ENCODE measurements around the gene PRKCA. TPM values are rescaled to one million over a fixed set of nuclear protein-coding genes. Genes with fewer than 3 reads are reported as not detected.

Gene PRKCA
- total RNA-seq, 2 experiments from 2014 or later = 75.1 to 78.5 TPM

DNA sequence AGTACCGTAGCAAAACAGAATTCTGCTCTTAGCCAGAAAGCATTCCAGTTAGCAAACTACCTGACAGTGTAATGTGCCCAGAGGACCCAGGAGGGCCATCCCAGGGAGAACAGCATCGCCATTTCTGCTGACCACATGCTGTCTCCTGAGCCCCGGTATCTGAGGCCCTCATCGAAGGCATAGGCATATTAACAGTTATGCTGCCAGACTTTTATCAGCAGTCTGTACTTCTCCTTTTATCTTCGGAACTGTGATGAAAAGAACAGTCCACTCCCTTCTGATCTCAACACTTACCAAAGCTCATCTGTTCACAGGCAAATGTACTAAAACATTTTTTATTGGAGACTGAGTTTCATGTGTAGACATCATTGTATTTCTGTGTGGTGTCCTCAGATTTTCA lies 236.4 kb downstream of the PRKCA start:
- DNase-seq = no peak
- Mint-ChIP-seq H3K27me3 (no peaks in the 10 kb centered on the region), H3K4me1 (ENCODE audit: low read depth) (peaks cover 75% of the 10 kb centered on the region), H3K27ac (no peak overlapping the region), H3K4me3 (no peak overlapping the region), H3K9me3 (no peaks in the 10 kb centered on the region), H3K36me3 (peaks cover 7% of the 10 kb centered on the region)
- ChIA-PET CTCF (interaction anchor here (0.6 to 1.7 kb wide), 4 partner anchors 9 to 73 kb away, joined by 3 to 5 read pairs (median 4); no protein-coding TSS in a partner anchor), POLR2A (no interaction called here)
- intact Hi-C loops (cut with micrococcal nuclease) = no loop called here

DNA sequence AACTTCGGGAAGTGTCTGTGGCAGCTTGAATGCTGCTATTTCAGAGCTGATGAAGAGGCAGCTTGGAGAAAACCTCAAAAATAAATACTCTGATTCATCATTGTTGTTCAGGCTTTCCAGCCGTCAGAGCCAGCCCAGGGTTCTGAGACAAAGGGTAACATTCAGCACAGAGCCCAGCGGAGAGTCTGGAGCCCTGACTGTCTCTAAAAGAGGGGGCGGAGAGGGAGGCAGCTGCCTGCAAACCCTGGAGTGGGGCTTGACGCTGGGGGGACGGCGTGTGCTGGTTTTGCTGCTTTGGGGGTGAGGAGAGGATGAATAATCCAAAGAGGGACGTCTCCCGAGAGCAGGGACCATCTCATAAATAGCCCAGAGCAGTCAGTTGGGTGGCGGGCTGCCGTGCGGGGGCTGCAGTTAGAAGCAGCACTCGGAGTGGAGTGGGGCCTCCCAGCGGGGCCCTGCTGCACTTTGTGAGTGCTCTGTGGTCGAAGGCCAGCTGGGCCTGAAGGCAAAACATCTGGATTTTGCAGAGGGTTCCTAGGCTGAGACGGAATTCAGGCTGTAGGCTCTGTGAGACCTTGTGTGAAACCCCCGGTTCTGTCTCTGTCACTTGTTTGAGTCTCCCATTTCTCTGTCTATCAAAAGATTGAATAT lies 237.8 kb downstream of the PRKCA start:
- no peak for DNase-seq
- intact Hi-C loops (cut with micrococcal nuclease) = loop anchor here (10.0 kb wide), 1 partner anchor 135 kb away; no protein-coding TSS in a partner anchor
- POLR2A ChIA-PET = no interaction called here
- Mint-ChIP-seq H3K36me3 (peaks cover 5% of the 10 kb centered on the region), H3K4me1 (ENCODE audit: low read depth) (peaks cover 68% of the 10 kb centered on the region), H3K27me3 (no peaks in the 10 kb centered on the region), H3K9me3 (peaks cover under 1% of the 10 kb centered on the region), H3K27ac (no peak overlapping the region), H3K4me3 (no peak overlapping the region)
- CTCF ChIA-PET = interaction anchor here (1.2 kb wide), 1 partner anchor 13 kb away, joined by 3 read pairs; no protein-coding TSS in a partner anchor

DNA sequence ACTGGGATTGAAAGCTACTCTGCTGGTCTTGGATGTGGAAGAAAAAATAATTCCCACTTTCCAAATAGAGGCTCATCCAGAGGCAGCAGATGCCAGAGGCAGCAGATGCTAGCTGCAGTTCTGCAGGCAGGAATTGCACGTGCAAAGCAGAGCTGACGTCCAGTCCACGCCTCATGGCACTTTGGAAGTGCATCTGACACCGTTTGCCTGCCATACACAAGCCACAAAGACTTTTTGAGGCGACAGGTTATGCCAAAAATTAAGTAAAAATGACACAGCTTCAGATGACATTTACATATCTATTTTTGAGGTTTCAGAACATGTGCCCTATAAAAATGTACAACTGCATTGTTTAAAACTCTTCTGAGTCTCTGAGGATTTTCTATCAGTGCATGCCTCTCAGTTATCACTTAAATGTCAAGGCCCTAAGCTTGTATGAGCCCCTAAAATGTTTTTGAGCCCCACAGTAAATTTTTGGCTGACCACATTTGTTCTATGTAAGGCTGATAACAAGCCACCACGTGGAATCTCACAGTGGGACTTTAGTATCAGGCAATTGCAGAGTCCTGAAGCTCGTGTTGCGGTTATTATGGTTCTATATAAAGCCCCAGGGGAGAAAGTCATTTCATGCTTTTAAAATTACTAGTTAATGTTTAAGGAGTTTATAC lies 239.2 kb downstream of the PRKCA start:
- Mint-ChIP-seq H3K27me3 (no peaks in the 10 kb centered on the region), H3K36me3 (peaks cover 13% of the 10 kb centered on the region), H3K4me1 (ENCODE audit: low read depth) (peaks cover 69% of the 10 kb centered on the region), H3K9me3 (peaks cover 12% of the 10 kb centered on the region), H3K4me3 (no peak overlapping the region), H3K27ac (no peak overlapping the region)
- ChIA-PET CTCF (interaction anchor here (1.0 to 1.2 kb wide), 3 partner anchors 12 to 286 kb away, joined by 3 to 4 read pairs (median 3); no protein-coding TSS in a partner anchor), POLR2A (interaction anchor here (0.5 to 1.0 kb wide), 3 partner anchors 17 to 74 kb away, joined by 3 to 4 read pairs (median 3); no protein-coding TSS in a partner anchor)
- DNase-seq = no peak
- intact Hi-C loops (cut with micrococcal nuclease) = loop anchor here (10.0 kb wide), 1 partner anchor 133 kb away; no protein-coding TSS in a partner anchor

DNA sequence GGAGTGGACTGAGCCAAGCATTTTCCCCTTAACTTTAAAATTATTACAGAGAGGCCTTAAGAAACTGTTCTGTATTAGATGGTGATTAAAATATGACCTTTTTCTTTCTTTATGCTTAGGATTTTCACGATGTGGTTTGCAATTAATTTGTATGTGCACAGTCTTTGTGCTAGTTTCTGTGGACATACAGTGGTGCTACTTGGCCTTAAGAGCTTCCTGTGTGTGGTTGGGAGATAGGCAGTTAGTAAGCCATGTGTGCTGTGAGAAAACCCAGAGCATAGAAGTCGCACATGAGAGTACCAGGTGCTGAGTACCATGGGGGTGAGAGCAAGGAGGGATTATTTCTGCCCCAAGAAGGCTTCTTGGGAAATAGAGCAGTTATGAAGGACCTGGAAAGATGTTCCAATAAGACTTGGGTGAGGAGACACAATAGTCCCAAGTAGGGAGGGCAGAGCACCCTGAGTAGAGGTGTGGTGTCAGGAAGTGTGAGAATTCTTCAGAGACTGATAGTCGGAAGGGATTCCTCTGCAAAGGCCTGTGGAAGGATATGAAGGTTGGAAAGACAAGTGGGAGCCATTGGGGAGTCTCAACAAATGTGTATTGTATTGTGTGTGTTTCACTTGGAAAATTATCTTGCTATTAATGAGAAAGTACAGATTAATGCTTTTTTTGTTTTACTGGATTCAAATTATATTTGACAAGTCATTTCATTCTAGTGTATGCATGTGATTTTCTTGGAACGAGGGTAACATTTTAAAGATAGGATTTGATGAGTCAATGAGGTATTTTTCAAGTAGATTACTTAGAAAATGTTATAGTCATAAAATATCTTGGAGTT lies 239.9 kb downstream of the PRKCA start:
- Mint-ChIP-seq H3K9me3 (peaks cover 12% of the 10 kb centered on the region), H3K27ac (peak overlapping the region; percentile 71), H3K36me3 (peaks cover 18% of the 10 kb centered on the region), H3K27me3 (no peaks in the 10 kb centered on the region), H3K4me1 (ENCODE audit: low read depth) (peaks cover 77% of the 10 kb centered on the region), H3K4me3 (no peak overlapping the region)
- POLR2A ChIA-PET = interaction anchor here (0.5 to 1.0 kb wide), 3 partner anchors 18 to 74 kb away, joined by 3 to 4 read pairs (median 3); no protein-coding TSS in a partner anchor
- intact Hi-C loops (cut with micrococcal nuclease) = loop anchor here (10.0 kb wide), 1 partner anchor 132 kb away; no protein-coding TSS in a partner anchor
- no peak for DNase-seq
- CTCF ChIA-PET = interaction anchor here (1.0 to 1.2 kb wide), 3 partner anchors 25 to 287 kb away, joined by 3 to 4 read pairs (median 3); no protein-coding TSS in a partner anchor

DNA sequence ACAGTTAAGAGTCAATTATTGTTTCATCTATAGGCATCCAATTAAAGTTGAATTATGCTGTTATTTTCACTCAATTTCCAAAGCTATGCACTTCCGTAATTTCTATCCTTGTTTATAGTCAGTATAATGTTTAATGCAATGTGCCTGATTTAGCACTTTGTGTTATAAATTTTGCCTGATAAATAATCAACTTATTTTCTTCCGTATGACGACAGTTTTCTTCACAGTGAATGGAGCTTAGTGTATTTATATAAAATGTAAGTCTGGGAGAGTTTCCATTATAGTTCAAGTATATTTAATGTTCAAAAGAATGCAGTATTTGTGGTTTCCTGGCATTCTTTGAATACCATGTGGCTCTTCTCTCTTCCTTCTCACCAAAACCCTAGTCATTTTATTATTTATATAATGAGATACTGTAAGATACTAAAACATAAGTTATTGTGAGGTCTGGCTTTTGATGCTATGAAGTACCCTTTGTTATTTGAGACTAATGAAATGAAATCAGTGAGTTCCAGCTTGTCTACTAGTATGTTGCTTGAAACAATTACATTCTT lies 240.6 kb downstream of the PRKCA start:
- intact Hi-C loops (cut with micrococcal nuclease) = loop anchor here (10.0 kb wide), 1 partner anchor 132 kb away; no protein-coding TSS in a partner anchor
- Mint-ChIP-seq H3K36me3 (peaks cover 21% of the 10 kb centered on the region), H3K9me3 (peaks cover 12% of the 10 kb centered on the region), H3K27ac (peak overlapping the region; percentile 21), H3K4me3 (no peak overlapping the region), H3K4me1 (ENCODE audit: low read depth) (peaks cover 81% of the 10 kb centered on the region), H3K27me3 (no peaks in the 10 kb centered on the region)
- ChIA-PET POLR2A (interaction anchor here (0.7 kb wide), 1 partner anchor 32 kb away, joined by 3 read pairs; no protein-coding TSS in a partner anchor), CTCF (interaction anchor here (1.2 kb wide), 1 partner anchor 229 kb away, joined by 3 read pairs; no protein-coding TSS in a partner anchor)
- no peak for DNase-seq

DNA sequence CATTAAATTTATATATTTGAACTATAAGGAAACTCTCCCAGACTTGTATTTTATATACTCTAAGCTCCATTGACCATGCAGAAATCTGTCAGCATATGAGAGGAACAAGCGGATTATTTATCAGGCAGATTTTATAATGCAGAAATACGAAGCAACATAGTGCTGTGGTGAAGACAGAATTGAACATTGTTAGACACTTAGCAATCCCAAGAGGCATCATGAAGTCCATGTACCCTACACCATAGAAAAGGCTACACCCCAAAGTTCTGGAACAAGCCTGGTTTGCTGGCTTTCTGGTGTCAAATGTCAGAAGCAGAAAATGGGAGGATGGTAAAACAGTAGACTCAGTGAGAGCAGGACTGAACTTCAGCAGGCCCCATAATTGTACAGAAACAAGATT lies 241.1 kb downstream of the PRKCA start:
- Mint-ChIP-seq H3K27ac (no peak overlapping the region), H3K4me3 (no peak overlapping the region), H3K9me3 (peaks cover 12% of the 10 kb centered on the region), H3K4me1 (ENCODE audit: low read depth) (peaks cover 81% of the 10 kb centered on the region), H3K36me3 (peaks cover 24% of the 10 kb centered on the region), H3K27me3 (no peaks in the 10 kb centered on the region)
- intact Hi-C loops (cut with micrococcal nuclease) = loop anchor here (10.0 kb wide), 1 partner anchor 131 kb away; no protein-coding TSS in a partner anchor
- ChIA-PET POLR2A (interaction anchor here (0.7 kb wide), 1 partner anchor 33 kb away, joined by 3 read pairs; no protein-coding TSS in a partner anchor), CTCF (interaction anchor here (1.2 kb wide), 1 partner anchor 230 kb away, joined by 3 read pairs; no protein-coding TSS in a partner anchor)
- no peak for DNase-seq

DNA sequence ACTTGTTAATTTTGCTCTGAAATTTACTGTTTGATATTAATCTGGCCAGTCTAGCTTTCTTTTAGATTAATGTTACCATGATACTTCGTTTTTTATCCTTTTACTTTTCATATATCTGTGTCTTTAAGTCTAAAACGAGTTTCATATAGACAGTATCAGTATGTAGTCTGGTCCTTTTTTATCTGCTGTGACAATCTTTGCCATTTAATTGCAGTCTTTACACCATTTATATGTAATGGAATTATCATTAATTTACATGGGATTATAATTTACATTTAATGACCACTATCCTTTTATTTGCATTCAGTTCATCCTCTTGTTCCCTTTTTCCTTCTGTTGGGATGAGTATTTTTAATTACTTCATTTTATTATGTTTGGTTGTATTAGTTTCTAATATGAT lies 243.5 kb downstream of the PRKCA start:
- ChIA-PET CTCF (interaction anchor here (0.7 kb wide), 1 partner anchor 21 kb away, joined by 3 read pairs; no protein-coding TSS in a partner anchor), POLR2A (interaction anchor here (1.0 kb wide), 1 partner anchor 78 kb away, joined by 3 read pairs; no protein-coding TSS in a partner anchor)
- no peak overlapping the region for H3K27ac Mint-ChIP-seq
- no peak for DNase-seq
- intact Hi-C loops (cut with micrococcal nuclease) = loop anchor here (5.0 to 10.0 kb wide), 2 partner anchors 129 to 234 kb away; no protein-coding TSS in a partner anchor
- H3K9me3 Mint-ChIP-seq = peaks cover 12% of the 10 kb centered on the region
- H3K36me3 Mint-ChIP-seq = peaks cover 23% of the 10 kb centered on the region
- H3K4me3 Mint-ChIP-seq = no peak overlapping the region
- H3K4me1 Mint-ChIP-seq (ENCODE audit: low read depth) = peaks cover 83% of the 10 kb centered on the region
- H3K27me3 Mint-ChIP-seq = no peaks in the 10 kb centered on the region

DNA sequence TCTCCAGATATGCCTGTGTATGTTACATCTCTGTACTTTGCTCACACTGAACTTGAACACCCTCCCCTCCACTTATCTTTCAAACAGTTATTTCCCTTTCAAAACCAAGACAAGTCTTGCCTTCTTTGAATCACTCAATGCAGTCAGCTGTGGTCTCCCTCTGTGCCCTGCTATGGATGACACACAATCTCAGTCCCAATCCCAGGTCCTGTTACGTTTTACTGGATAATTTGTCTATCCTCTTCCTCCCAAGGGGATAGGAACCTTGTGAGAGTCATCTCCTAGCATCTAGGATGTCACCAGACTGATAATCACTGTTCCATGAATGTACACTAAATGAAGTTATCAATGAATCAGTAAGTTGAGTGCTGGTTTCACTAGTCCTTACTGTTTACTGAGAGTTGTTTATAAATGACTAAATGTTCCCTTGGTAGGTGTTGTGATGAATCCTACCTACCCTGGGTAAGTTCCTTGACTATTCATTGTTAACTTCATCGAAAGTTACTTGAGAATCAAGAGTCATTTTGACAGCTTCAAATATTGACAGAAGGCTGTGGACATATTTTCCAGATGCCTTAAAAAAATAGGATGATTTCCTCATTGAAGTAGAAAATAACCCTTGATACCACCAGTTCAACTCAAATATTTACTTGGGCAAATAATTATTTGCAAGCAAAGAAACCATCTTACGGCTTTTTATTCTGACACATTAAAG lies 244.9 kb downstream of the PRKCA start:
- no peaks in the 10 kb centered on the region for H3K27me3 Mint-ChIP-seq
- H3K27ac Mint-ChIP-seq = peak overlapping the region; percentile 88
- H3K4me3 Mint-ChIP-seq = peak overlapping the region; percentile 34
- H3K9me3 Mint-ChIP-seq = peaks cover 12% of the 10 kb centered on the region
- peaks cover 72% of the 10 kb centered on the region for H3K4me1 Mint-ChIP-seq (ENCODE audit: low read depth)
- ChIA-PET CTCF (interaction anchor here (1.0 to 2.2 kb wide), 6 partner anchors 8 to 347 kb away, joined by 3 to 7 read pairs (median 4); no protein-coding TSS in a partner anchor), POLR2A (interaction anchor here (0.7 to 1.5 kb wide), 9 partner anchors 19 to 241 kb away, joined by 3 to 6 read pairs (median 3); no protein-coding TSS in a partner anchor)
- DNase-seq = peak; percentile 49
- peaks cover 24% of the 10 kb centered on the region for H3K36me3 Mint-ChIP-seq
- intact Hi-C loops (cut with micrococcal nuclease) = loop anchor here (1.0 to 10.0 kb wide), 6 partner anchors 33 to 235 kb away; no protein-coding TSS in a partner anchor

DNA sequence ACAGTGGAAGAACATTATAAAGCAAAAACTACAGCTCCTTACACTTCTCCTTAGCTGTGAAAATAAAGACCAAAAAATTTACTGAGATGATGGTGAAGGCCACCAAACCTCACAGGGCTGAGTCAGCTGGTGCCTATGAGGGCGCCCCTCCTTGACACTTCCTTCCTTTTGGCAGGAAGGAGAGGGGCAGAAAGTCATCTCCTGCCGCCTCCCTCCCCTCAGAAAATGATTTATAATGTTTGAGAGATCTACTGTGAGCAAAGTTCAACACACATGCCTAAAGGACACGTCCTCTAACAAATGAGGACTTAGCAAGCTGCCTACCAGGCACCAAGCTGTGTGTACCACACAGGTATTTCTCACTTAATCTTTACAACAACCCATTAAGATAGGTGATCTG lies 245.7 kb downstream of the PRKCA start:
- Mint-ChIP-seq H3K27me3 (no peaks in the 10 kb centered on the region), H3K4me3 (peak overlapping the region; percentile 34), H3K27ac (peak overlapping the region; percentile 88), H3K4me1 (ENCODE audit: low read depth) (peaks cover 64% of the 10 kb centered on the region), H3K9me3 (peaks cover 12% of the 10 kb centered on the region), H3K36me3 (peaks cover 26% of the 10 kb centered on the region)
- intact Hi-C loops (cut with micrococcal nuclease) = loop anchor here (2.0 to 10.0 kb wide), 3 partner anchors 19 to 236 kb away; no protein-coding TSS in a partner anchor
- CTCF ChIA-PET = interaction anchor here (0.9 to 2.2 kb wide), 7 partner anchors 9 to 348 kb away, joined by 3 to 7 read pairs (median 4); no protein-coding TSS in a partner anchor
- POLR2A ChIA-PET = interaction anchor here (1.0 to 1.5 kb wide), 7 partner anchors 8 to 242 kb away, joined by 3 to 6 read pairs (median 3); no protein-coding TSS in a partner anchor
- peak; percentile 80 for DNase-seq
